CD4-positive, alpha-beta T cell treated with Interleukin-21 for 1 hour (primary cell): ENCODE data around the gene DDR1.
A peak's percentile ranks its signal among the peaks of the same experiment; 100 is the strongest.

Source experiments
- DNase-seq: peaks from one replicate; pipeline ENCODE4 v3.0.0-alpha.2; 2020

DDR1 gene

DNA sequence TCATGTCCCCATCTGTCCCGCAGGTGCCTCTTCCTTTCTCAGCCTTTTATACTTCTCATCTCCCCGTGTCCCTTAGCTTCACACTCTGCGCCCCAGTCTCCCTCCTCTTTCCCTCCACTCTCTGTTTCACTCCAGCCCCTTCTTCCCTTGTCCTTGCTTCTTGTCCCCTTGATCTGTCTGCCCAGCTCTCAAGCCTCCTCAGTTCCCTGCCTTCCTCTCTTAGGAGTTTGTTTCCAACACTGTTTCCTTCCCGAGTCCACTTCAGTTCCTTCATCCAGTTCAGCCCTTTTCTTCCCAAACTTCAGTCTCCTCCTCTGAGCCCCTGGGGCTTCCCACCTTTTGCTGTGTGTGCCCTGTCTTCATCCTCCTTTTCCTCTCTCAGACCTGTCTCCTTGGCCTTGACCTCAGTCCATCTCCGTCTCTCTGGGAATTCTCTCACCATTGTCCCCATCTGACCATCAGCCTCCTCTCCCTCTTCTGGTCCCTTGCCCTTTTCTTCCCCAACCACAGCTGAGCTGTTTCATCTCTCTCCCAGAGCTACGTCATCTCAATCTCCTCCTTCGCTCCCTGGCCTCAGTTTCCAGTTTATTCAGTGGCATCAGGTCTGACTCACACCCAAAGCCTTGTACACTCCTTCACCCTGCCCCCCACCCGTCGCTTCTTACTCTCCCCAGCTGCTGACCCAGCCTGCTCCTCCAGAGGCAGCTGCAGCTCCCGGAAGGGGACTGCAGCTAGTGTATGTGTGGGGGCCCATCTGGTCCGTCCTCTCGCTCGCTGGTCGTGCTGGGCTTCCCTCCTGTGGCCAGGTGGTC is 2.7 kb upstream of the DDR1 start:
- DNase-seq, result no peak

DNA sequence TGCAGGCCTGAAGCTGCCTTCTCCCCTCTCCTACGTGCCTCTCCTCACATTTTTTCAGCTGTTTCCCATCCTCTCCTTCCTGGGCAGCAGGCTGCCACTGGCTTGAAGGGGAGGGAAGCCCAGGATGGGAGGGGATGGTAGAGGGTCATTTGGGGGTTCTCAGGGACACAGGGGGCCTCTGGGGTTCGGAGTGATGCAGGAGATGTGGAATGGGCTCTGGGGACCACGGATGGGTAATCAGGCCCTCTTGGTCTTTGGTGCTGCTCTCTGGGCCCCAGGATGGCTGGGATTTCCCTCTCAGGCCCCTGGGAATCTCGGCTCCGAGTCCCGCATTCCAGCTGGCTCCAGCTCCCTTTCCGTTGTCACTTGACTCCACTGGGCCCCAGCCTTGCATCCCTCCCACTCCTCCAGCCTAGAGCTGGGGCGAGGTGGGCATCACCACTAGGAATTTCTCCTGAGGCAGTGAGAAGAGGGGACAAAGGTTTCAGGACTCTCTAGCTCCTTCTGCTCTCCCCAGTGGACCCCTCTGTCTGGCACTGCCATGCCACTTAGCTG is 2.0 kb upstream of the DDR1 start:
- DNase-seq, result no peak

DNA sequence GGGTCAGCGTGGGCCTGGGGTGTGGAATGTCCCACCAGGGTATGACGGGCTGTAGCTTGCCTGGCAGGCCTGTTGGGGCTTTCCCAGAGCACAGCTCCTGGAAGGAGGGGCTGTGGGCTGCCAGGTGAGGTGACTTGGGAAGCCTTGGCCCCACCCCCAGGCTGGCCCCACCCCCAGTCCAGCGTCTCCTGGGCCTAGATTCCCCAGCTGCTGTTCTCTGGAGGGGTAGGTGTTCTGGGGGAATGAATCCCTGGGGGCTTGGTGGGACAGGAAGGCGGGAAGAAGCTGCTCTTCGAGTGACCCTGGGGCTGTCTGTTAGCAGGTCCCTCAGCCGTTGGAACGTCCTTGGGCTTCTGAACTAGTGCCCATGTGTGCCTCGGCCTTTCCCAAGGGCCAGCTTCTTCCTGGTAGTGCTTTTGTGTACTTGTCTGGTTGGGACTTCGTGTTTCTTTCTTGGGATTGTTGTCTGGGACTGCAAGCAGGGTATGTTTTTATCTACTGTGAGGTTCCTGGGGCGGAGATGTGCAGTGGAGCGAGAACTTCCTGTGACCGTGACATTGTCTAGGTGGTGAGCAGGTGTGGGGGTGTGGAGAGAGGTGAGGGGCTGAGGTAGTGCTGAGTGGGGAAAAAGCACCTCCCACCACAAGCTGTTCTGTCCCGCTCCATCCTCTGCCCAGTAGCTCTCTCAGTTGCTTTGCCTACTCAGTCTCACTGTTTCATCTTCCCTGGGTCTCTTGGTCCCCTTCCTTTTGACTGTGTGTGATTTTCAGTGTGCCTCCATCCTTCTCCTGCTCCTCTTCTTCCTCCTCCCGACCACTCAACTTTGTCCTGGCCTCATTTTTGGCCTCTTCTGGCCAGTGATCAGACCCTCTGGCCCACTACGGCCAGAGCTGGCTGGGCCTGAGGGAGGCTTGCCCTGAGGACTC is 1.3 kb upstream of the DDR1 start:
- no peak for DNase-seq

DNA sequence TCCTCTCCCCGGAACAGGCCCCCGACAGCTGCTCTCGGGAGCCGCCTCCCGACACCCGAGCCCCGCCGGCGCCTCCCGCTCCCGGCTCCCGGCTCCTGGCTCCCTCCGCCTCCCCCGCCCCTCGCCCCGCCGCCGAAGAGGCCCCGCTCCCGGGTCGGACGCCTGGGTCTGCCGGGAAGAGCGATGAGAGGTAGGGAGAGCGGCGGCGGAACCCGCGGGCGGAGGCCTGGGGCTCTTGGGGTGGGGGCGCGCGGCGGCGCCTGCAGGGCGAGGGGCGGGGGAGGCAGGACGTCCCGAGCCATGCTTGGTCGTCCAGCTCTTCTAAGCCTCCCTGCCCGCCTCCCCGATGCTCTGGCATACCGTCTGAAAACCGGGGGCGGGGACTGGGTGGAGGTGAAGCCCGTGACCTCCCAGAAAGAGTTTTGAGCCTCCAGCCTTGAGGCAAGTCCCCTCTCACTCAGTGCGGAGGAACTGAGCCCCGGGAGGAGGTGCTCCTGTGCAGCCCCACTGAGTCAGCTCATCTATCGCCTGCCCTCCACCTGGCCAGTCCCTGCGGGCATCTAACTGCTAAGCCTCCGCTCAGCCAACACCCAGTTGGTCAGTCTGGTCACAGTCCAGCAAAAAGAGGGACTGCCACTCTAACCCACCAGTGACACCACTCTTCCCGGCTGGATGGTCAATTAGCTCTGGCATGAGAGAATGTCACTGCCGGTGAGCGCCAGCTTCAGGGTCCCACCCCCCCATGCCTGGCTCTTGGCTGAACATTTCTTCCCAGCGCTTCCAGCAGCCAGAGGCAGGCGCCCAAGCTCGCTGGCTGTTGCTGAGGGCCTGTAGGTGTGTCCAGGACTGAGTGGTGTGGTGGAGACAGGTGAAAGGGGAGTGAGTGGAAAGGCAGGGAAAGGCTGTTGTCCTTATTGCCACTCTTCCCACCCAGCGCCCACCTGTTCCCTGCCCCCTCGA is 482 bp downstream of the DDR1 start:
- peak; percentile 40 for DNase-seq

DNA sequence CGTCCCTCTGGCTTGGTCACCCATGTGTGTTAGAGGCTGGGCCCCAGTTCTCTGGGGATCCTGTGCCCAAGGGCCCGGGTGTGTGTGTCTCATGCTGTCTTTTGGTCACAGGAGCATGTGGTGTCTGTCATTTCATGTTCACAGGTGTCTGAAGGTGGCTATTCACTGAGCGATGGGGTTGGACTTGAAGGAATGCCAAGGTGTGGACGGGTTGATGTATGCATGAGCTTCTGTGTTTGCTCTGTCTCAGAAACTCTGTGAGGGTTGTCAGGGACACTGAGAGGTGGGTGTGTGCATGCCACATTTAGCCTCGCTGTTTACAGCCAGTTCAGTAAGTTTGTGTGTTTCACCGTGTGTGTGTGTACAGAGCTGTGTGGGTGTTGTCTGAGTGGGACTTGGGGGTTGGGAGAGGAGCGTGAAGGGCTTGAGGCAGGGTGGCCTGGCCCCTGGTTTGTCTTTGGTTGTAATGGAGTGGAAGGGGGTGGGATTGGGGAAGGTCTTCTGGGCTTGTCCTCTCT is 1.2 kb downstream of the DDR1 start:
- no peak for DNase-seq

DNA sequence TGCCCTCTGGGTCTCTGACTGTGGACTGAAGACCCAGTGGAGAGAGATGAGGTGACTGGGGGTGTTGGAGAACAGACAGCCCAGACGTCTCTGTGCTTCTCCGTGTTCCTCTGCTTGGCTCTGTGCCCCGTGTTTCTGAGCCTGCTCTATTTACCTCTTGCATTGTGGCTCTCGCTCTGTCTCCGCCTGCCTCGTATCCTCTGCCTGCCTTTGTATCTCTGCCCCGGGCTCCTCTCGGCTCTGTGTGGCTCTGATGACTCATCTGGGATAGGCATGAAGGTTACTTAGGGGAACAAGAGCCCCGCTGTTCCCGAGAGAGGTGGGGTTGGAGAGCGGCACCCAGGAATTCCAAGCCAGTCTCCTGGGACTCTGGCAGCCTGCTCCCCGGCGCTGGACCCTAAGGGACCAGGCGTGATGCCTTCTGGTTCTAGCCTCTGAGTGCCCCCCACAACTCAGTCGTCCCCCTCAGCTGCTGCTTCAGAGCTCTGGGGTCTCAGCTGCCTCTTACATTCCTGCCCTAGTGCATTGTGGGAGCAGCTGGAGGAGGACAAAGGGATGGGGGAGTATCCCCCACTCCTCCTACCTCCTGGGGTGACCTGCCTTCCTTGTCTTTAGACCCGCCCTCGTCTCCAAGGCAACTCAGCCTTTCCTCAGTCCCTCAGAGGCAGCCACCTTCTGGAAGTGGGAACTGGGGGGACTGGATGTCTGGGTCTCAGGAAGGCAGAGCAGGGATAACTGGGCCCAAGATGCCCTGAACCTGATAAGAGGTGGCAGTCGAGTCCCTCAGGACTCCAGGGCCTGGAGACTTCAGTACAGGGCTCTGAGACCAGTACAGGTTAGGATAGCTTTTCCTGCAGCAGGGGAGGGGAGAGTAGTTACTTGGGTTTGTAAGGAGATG is 1.9 kb downstream of the DDR1 start:
- no peak for DNase-seq

DNA sequence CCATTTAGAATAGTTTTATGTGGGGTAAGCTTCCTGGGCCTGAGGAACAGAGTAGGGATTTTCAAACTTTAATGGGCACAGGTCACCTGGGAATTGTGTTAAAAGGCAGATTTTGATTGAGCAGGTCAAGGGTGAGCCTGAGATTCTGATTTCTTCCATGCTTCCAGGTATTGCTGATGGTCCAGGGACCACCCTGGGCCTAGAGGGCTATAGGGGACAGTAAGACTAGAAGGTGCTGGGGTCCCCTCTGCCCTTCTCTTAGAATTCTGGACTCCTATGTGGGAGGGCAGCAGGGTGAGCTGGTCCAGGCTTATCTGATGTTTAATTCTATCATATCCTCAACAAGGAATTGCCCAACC is 2.6 kb downstream of the DDR1 start:
- no peak for DNase-seq

DNA sequence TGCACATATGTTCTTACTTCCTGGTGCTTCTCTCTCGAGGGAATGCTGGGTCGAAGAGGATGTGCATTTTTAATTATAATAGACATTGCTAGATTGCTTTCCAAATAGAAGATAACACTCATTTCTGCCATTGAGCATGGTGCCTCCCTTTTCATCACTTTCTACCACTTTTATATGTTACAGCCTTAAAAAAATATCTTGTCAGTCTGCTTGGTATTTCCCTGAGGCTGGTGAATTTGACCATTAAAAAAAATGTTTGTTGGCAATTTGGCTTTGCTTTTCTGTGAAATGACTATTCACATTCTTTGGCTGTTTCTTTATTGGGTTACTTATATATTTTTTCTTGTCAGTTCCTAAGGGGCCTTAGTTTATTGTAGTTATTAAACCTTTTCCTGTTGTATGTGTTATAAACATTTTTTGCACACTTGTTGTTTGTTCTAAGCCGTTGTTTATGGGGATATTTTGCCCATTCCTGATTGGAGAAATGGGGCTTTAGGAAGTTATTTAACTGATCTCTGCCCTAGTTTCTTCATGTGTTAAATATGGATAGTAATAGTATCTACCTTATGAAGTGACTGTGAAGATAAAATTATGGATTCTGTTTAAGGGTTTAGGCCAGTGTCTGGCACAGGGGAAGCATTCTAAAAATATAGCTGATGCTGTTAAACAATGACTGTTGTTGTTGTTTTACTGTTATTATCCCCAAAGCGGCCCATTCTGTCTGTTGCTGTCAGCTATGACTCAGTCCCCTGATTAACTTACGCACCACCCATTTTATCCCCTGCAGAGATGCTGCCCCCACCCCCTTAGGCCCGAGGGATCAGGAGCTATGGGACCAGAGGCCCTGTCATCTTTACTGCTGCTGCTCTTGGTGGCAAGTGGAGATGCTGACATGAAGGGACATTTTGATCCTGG is 3.8 kb downstream of the DDR1 start:
- no peak for DNase-seq

DNA sequence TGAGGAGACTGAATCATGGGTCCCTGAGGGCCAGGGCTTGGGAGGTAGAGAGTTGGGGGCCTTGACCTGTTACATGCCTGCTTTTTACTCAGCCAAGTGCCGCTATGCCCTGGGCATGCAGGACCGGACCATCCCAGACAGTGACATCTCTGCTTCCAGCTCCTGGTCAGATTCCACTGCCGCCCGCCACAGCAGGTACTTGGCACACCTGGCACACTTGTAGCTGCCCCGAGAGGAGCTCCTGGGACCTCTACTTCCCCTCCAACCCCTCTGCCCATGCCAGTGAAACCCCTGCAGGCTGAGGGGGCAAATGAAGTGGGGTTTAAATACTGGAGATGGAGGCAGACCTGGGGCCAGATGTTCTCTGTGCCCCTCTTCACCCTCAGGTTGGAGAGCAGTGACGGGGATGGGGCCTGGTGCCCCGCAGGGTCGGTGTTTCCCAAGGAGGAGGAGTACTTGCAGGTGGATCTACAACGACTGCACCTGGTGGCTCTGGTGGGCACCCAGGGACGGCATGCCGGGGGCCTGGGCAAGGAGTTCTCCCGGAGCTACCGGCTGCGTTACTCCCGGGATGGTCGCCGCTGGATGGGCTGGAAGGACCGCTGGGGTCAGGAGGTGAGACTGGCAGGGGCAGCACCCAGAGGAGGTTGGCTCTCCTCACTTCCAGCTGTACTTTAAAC is 4.6 kb downstream of the DDR1 start:
- DNase-seq, result no peak

DNA sequence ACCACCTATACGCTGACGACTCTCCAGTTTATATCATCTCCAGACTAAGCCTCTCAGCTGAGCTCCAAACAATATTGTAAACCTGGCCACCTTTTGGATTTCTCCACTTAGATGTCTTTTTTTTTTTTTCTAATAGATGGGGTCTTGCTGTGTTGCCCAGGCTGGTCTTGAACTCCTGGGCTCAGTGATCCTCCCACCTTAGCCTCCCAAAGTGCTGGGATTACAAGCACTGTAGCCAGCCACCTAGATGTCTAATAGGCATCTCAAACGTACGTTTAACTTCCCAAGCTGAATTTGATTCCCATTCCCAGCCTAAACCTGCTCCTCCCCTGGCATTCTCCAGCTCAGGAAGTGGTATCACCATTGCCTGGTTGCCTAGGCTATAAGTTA is 5.2 kb downstream of the DDR1 start:
- no peak for DNase-seq

DNA sequence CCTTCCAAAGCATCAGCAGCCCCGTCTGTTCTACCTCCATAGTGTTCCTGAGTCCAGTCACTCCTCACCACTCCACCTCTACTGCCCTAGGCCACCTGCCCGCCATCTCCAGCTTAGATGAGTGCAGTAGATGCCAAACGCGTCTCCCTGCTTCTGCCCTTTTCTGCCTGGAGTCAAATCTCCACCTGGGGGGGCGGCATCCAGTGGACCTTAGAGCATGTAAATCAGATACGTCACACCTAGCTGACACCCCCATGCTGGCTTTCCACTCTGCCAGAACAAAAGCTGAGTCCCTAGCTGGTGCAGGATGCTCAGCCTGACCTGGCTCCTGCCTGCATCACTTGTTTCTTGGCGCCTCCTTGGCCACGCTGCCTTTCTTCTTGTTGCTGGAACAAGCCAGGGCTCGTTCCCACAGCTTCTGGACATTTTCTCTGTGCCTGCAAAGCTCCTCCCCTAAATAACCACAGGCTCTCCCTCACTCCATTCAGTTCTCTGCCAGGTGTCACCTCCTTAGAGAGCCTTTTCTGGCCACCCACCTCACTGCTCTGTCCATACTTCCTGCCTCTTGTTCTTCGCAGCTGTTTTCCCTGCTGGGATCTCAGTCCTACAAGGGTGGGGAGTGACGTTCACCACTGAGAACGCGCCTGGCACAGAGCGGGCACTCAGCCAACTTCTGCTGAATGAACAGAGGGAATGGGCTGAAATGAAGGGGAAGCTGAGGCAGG is 5.8 kb downstream of the DDR1 start:
- no peak for DNase-seq

DNA sequence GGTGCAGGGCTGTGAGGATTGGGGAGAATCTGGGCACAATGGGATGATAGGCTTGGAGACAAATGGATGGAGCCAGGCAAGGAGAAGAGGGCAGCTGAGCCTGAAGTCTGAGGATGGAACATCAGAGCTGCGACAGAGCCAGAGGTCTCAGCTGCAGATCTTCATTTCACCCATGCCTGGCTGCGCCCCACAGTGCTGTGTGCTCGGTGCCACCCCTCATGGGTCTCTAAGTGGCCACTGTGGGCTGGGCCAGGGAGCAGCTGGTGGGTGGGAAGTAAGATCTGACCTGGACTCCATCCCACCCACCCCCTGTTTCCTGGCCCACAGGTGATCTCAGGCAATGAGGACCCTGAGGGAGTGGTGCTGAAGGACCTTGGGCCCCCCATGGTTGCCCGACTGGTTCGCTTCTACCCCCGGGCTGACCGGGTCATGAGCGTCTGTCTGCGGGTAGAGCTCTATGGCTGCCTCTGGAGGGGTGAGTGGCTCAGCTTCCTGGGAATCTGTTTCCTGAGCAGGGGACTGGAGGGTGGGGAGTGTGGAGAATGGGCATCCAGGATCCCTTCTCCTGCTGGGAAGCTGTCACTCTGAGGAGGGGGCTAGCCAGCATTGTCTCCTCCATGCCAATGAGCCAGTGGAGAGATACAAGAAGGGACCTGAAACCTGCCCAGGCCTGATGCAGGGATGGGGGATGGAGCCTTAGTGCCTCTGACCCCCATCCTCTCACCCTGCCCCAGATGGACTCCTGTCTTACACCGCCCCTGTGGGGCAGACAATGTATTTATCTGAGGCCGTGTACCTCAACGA is 6.5 kb downstream of the DDR1 start:
- no peak for DNase-seq

DNA sequence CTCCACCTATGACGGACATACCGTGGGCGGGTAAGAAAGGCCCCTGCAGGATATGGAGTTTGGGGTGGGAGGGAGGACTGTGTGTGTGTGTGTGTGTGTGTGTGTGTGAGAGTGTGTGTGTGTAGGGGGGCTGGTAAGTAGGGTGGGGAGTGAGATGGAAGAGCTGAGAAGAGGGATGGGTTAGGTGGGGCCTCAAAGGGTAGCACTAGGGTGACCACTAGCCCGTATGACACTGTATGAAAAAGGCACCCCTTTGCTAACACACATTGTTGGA is 7.1 kb downstream of the DDR1 start:
- no peak for DNase-seq

DNA sequence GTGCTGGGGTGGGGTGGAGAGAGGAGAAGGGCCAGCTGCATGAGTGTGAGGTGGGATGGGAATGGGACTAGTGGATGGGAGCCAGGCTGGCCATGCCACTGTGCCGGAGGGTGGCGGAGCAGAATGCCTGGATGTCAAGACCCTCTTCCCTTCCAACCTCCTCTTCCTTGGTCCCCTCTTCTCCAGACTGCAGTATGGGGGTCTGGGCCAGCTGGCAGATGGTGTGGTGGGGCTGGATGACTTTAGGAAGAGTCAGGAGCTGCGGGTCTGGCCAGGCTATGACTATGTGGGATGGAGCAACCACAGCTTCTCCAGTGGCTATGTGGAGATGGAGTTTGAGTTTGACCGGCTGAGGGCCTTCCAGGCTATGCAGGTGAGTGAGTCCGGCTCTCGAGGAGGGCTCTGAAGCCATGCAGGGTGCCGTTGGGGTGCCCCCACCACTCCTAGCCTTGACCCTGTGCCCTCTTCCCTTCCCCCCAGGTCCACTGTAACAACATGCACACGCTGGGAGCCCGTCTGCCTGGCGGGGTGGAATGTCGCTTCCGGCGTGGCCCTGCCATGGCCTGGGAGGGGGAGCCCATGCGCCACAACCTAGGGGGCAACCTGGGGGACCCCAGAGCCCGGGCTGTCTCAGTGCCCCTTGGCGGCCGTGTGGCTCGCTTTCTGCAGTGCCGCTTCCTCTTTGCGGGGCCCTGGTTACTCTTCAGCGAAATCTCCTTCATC is 7.7 kb downstream of the DDR1 start:
- no peak for DNase-seq

DNA sequence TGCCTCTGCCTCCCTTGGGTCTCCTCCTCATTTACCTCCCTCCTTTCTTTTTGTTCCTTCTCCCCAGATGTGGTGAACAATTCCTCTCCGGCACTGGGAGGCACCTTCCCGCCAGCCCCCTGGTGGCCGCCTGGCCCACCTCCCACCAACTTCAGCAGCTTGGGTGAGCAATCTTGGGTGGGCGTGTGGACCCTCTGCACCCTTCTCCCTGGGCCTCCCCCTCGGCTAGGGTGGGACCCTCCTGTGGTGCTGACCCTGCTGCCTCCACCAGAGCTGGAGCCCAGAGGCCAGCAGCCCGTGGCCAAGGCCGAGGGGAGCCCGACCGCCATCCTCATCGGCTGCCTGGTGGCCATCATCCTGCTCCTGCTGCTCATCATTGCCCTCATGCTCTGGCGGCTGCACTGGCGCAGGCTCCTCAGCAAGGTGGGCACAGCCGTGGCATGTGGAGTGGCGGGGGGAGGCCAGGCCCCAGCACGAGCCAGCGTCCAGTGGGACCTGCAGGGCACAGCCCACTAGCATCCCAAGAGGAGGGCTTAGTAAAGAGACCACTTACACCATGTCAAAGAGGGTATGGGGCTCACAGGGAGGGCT is 8.8 kb downstream of the DDR1 start:
- no peak for DNase-seq

DNA sequence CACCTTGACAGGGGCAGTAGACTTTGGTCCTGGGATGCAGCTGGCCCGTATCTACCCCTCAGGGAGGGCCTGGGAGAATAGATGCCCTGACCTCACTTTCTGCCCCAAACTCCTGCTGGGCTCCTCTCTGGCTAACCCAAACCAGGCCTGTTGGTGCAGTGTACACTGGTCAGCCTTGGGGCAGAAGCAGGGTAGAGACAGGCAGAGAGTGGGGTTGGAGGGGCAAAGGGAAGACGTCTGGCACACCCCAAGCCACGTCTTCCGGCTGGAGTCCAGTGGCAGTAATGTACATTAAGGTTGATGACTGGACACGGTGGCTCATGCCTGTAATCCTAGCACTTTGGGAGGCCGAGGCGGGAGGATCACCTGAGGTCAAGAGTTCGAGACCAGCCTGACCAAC is 9.3 kb downstream of the DDR1 start:
- no peak for DNase-seq

DNA sequence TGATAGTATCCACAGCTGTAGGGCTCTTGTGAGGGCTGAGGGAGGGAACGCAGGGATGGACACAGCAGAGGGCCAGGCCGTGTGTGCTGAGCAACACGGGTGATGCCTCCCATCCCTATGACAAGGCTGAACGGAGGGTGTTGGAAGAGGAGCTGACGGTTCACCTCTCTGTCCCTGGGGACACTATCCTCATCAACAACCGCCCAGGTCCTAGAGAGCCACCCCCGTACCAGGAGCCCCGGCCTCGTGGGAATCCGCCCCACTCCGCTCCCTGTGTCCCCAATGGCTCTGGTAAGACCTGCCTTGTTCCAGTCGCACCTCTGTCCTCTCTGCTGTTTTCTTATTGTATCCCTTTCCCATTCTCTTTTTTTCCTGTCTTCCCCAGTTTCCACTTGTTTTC is 10.1 kb downstream of the DDR1 start:
- DNase-seq, result no peak
